AG04450 (cell line): Measurements from ENCODE around the gene GPR62. TPM values are rescaled to one million over a fixed set of nuclear protein-coding genes. Genes with fewer than 3 reads are reported as not detected.

ENCODE experiments used
- CTCF ChIA-PET: fragments of 300-600, 350-600 bp; formaldehyde crosslinking; extraction: SDS; loops from one replicate; lab custom pipeline; 2022; ENCODE audit warnings: antibody characterized with exemption, inconsistent platforms; lab: Charles Lee
- POLR2A ChIA-PET: fragments of 350-600 bp; formaldehyde crosslinking; extraction: SDS; loops from one replicate; lab custom pipeline; 2021; ENCODE audit warnings: antibody characterized with exemption, inconsistent platforms; lab: Yijun Ruan, JAX
- DNase-seq: peaks from one replicate; pipeline ENCODE4 v3.0.0-alpha.2; 2011; ENCODE audit warnings: low read depth, low spot score
- H3K27ac ChIP-seq: one replicate; pipeline ENCODE4 v1.5.1; 2012; ENCODE audit warnings: low read depth, low read length, control low read depth
- H3K27me3 ChIP-seq: one replicate; pipeline ENCODE4 v1.6.0; 2012; ENCODE audit warnings: low read length; ENCODE audit not compliant: control insufficient read depth, insufficient read depth
- H3K4me3 ChIP-seq: 2 replicates; pipeline ENCODE4 v1.5.1; 2011; ENCODE audit warnings: mild to moderate bottlenecking, low read depth, low read length, control low read depth
- H3K9me3 ChIP-seq: 2 replicates; pipeline ENCODE4 v1.5.1; 2012; ENCODE audit warnings: low read length; ENCODE audit not compliant: control insufficient read depth, insufficient read depth
- polyA plus RNA-seq: library from polyadenylated mRNA; depleted of rRNA; stranded (reverse); fragments of >200 nt; gene quantifications from 2 replicates; pipeline ENCODE4 v1.2.3, GENCODE V29; 2011
- TF ChIP-seq, protein P1 (sequence below): IDR thresholded peaks from 2 replicates; pipeline ENCODE4 v1.5.1; 2011; ENCODE audit warnings: low read depth, low read length, control low read depth, inconsistent platforms

Gene GPR62
- polyA plus RNA-seq, 1 experiment = not detected

DNA sequence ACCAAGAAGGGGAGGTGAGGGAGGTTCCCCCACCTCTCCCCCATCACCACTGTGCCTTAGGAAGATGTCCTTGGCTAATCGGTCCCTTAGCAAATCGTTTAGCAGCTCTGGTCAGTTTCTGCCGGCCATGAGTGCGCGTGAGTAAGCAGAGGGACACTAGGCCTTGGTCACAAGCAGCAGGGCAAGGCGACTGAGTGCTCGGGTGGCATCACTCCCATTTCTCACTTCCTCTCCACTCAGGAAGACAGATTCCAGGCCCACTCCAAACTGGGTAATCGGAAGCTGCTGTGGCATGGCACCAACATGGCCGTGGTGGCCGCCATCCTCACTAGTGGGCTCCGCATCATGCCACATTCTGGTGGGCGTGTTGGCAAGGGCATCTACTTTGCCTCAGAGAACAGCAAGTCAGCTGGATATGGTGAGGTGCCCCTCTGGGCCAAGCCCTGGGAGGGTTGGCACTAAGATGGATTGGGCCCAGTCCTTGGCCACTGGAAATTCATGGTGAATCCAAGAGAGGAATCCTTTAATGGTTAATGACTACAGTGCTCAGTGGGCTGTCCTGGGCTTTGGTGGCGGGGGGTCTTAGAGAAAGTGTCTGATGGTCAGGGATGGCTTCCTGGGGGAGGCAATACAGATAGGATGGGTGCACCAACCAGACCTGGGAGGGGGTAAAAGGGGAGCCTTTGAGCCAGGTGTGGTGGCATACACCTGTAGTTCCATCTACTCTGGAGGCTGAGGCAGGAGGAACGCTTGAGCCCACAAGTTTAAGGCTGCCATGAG, 9.1 kb upstream of the GPR62 start:
- ChIA-PET POLR2A (no interaction called here), CTCF (no interaction called here)
- H3K9me3 ChIP-seq = no peaks in the 10 kb centered on the region; the same call in 1 of the 2 replicates
- H3K27ac ChIP-seq = no peak overlapping the region
- no peak overlapping the region for H3K4me3 ChIP-seq
- TF ChIP-seq, protein P1, sequence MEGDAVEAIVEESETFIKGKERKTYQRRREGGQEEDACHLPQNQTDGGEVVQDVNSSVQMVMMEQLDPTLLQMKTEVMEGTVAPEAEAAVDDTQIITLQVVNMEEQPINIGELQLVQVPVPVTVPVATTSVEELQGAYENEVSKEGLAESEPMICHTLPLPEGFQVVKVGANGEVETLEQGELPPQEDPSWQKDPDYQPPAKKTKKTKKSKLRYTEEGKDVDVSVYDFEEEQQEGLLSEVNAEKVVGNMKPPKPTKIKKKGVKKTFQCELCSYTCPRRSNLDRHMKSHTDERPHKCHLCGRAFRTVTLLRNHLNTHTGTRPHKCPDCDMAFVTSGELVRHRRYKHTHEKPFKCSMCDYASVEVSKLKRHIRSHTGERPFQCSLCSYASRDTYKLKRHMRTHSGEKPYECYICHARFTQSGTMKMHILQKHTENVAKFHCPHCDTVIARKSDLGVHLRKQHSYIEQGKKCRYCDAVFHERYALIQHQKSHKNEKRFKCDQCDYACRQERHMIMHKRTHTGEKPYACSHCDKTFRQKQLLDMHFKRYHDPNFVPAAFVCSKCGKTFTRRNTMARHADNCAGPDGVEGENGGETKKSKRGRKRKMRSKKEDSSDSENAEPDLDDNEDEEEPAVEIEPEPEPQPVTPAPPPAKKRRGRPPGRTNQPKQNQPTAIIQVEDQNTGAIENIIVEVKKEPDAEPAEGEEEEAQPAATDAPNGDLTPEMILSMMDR = no peak
- DNase-seq = no peak
- no peaks in the 10 kb centered on the region for H3K27me3 ChIP-seq

DNA sequence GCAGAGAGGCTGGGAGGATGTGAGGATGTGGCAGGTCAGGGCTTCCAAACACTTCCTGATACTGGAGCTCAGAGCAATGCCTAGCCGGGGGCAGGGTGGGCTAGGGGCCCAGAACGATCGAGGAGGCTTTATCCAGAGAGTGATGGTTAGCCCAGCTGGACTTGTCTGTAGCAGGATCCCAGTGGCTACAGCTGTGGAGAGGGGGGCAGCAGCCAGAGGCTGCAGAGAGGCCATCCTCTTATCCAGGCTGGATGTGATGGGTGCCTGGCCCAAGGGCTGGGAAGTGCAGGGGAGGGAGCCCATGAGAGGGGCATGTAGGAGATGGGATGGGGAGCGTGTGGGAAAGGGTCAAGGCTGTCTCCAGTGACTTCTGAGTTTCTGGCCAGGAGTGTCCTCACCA, 8.4 kb upstream of the GPR62 start:
- TF ChIP-seq, protein P1 = no peak
- ChIA-PET CTCF (no interaction called here), POLR2A (no interaction called here)
- Histone ChIP-seq H3K9me3 (no peaks in the 10 kb centered on the region; the same call in 1 of the 2 replicates), H3K27ac (no peak overlapping the region), H3K27me3 (no peaks in the 10 kb centered on the region), H3K4me3 (no peak overlapping the region)
- DNase-seq = no peak

DNA sequence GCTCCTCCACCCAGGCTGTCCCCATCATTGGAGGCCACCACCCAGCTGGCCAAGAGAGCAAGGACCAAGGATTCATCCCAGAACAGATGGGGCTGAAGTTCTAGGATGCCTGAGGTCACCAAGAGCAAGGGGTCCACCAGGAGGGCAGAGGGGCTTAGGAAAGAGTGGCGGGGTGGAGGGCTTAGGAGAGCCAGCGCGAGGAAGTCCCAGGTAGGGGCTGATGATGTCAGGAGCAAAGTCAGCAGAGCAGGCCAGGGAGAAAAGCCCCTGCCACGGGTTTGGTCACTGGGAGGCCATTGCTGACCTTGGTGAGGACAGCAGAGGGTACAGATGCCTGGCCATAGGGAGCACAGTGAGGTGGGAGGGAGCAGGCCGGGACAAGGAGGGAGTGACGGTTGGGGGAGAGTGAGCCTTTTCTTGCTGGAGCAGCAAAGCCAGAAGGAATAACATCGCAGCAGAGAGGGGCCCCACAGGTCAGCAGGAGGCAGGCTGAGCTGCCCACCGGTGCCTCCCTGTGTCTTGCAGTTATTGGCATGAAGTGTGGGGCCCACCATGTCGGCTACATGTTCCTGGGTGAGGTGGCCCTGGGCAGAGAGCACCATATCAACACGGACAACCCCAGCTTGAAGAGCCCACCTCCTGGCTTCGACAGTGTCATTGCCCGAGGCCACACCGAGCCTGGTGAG, 7.8 kb upstream of the GPR62 start:
- H3K27ac ChIP-seq = no peak overlapping the region
- ChIA-PET POLR2A (no interaction called here), CTCF (no interaction called here)
- TF ChIP-seq, protein P1 = no peak
- no peaks in the 10 kb centered on the region; the same call in 1 of the 2 replicates for H3K9me3 ChIP-seq
- H3K4me3 ChIP-seq = no peak overlapping the region
- DNase-seq = no peak
- H3K27me3 ChIP-seq = no peaks in the 10 kb centered on the region

DNA sequence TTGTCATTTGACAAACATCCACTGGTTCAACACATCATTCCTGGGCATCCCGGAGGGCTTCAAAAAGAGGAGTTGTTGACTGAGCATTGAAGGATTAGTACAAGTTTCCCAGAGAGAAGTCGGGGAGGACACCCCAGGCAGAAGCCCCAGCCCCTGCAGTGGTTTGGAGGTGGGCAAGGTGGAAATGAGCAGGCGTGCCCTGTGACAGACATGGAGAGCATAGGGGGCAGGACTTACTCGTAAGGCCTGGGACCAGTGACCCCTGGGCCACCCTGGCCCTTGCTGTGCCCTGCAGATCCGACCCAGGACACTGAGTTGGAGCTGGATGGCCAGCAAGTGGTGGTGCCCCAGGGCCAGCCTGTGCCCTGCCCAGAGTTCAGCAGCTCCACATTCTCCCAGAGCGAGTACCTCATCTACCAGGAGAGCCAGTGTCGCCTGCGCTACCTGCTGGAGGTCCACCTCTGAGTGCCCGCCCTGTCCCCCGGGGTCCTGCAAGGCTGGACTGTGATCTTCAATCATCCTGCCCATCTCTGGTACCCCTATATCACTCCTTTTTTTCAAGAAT, 7.1 kb upstream of the GPR62 start:
- ChIA-PET CTCF (interaction anchor here (1.1 kb wide), 1 partner anchor 25 kb away, joined by 4 read pairs; no protein-coding TSS in a partner anchor), POLR2A (no interaction called here)
- H3K4me3 ChIP-seq = no peak overlapping the region
- DNase-seq = no peak
- H3K9me3 ChIP-seq = no peaks in the 10 kb centered on the region; the same call in 1 of the 2 replicates
- TF ChIP-seq, protein P1 = no peak
- no peaks in the 10 kb centered on the region for H3K27me3 ChIP-seq
- H3K27ac ChIP-seq = no peak overlapping the region
